Keratinocyte (primary cell): ENCODE data around the gene FGGY.

Source experiments
- EZH2 ChIP-seq: IDR thresholded peaks from one replicate; pipeline ENCODE4 v1.6.1; 2012; ENCODE audit warnings: inconsistent platforms, mild to moderate bottlenecking, low read length, moderate library complexity
- TF ChIP-seq, protein P1 (sequence below), 3 experiments: IDR thresholded peaks in 1 of 3; conservative IDR thresholded peaks in 1 of 3; optimal IDR thresholded peaks in 1 of 3; 2 replicates in 2 of 3; 3 replicates in 1 of 3; pipeline versions ENCODE3 to v1.5.1; 2011; ENCODE audit warnings: low read length in 3 of 3, mild to moderate bottlenecking in 3 of 3, moderate library complexity in 2 of 3, control low read depth in 1 of 3, inconsistent platforms in 1 of 3; ENCODE audit not compliant: insufficient read depth in 2 of 3; ENCODE audit errors: extremely low read depth in 1 of 3

DNA sequence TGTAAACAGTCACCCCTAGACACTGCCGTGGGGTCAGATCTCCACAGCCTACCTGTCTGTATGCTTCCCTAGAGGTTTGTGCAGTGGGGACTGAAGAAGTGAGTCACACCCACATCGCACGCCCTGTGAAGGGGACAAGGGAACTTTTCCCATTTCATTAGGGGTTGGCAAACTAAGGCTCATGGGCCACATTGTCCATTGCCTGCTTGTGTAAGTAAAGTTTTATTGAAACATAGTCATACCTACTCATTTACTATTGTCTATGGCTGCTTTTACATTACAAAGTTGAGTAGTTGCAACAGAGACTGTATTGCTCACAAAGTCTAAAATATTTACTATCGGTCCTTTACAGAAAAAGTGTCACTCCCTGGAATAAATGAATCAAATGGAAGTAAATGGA, 2.5 kb upstream of the FGGY start:
- no peak for TF ChIP-seq EZH2
- TF ChIP-seq, protein P1, sequence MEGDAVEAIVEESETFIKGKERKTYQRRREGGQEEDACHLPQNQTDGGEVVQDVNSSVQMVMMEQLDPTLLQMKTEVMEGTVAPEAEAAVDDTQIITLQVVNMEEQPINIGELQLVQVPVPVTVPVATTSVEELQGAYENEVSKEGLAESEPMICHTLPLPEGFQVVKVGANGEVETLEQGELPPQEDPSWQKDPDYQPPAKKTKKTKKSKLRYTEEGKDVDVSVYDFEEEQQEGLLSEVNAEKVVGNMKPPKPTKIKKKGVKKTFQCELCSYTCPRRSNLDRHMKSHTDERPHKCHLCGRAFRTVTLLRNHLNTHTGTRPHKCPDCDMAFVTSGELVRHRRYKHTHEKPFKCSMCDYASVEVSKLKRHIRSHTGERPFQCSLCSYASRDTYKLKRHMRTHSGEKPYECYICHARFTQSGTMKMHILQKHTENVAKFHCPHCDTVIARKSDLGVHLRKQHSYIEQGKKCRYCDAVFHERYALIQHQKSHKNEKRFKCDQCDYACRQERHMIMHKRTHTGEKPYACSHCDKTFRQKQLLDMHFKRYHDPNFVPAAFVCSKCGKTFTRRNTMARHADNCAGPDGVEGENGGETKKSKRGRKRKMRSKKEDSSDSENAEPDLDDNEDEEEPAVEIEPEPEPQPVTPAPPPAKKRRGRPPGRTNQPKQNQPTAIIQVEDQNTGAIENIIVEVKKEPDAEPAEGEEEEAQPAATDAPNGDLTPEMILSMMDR (optimal IDR thresholded peaks at IDR 0.05 in 1 of 3, IDR thresholded peaks at IDR 0.05 in 1 of 3, conservative IDR thresholded peaks at IDR 0.05 in 1 of 3; ENCODE audit: extremely low read depth in 1 of 3, insufficient read depth in 2 of 3, low read length in 3 of 3), result no peak
